Sigmoid colon (tissue), 4 donors: Measurements from ENCODE around the gene DGKD.

Source experiments
- CTCF ChIP-seq, 4 experiments: fragments of 450-650 bp in 3 of 4; fragments of 200-600 bp in 1 of 4; IDR thresholded peaks; one replicate each; pipeline ENCODE4 v1.5.1; 2016 to 2019; ENCODE audit warnings: antibody characterized with exemption in 4 of 4, mild to moderate bottlenecking in 3 of 4, moderate library complexity in 2 of 4
- EP300 ChIP-seq, 4 donors: sonication (generic); formaldehyde crosslinking; IDR thresholded peaks; one replicate each; pipeline ENCODE4 v1.6.1; 2017; ENCODE audit warnings: antibody characterized with exemption in 4 of 4
- POLR2A ChIP-seq, 2 donors: fragments of 450-650 bp; IDR thresholded peaks; one replicate each; pipeline ENCODE4 v1.6.1; 2016; ENCODE audit warnings: antibody characterized with exemption in 2 of 2, mild to moderate bottlenecking in 2 of 2, moderate library complexity in 2 of 2
- POLR2AphosphoS5 ChIP-seq, 4 donors: sonication (generic); formaldehyde crosslinking; IDR thresholded peaks; one replicate each; pipeline ENCODE4 v1.6.1; 2017; ENCODE audit warnings: antibody characterized with exemption in 4 of 4

DNA sequence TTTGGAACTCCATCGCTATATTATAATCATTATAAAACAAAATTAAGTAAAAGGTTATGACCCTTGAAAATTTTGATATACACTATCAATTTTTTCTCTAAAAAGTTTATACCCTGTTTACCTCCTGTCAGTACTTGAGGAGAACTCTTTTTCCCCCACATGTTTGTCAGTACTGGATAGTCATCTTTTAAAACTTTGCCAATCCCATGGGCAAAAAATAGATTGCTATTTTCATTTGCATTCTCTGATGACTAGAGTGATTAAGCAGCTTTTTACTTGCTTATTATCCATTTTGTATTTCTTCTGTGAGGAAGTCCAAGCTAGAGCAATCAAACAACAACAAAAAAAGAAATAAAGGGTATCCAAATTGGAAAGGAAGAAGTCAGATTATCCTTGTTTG is 76.4 kb downstream of the DGKD start:
- TF ChIP-seq CTCF (IDR thresholded peaks at IDR 0.05) (no peak), POLR2A (IDR thresholded peaks at IDR 0.05) (no peak), EP300 (IDR thresholded peaks at IDR 0.05) (no peak), POLR2AphosphoS5 (IDR thresholded peaks at IDR 0.05) (no peak)
